ENCODE measurements around the gene C5. TPM values are rescaled to one million over a fixed set of nuclear protein-coding genes. Genes with fewer than 3 reads are reported as not detected.
A peak's percentile ranks its signal among the peaks of the same experiment; 100 is the strongest.

C5 gene
- total RNA-seq, 4 donors from 2014 or later = 0.20 to 3.4 (median 1.9) TPM

GRCh38 chr9:121074370-121075250 is 24.5 kb upstream of the C5 start, which contains the start of gene CNTRL:
Gene CNTRL, plus strand, starts transcription at chr9:121074955. Its CDS starts 13,372 bp downstream, at chr9:121088327.
- H3K4me1 ChIP-seq = peaks cover 4 to 22% (median 10%) of the 10 kb centered on the region in 4 donors
- peak within 1 kb of the TSS; percentile 45 to 86 (median 66) for H3K4me3 ChIP-seq
- no peaks in the 10 kb centered on the region for H3K9me3 ChIP-seq
- WGBS, 2 donors (ENCODE audit: low coverage in 1 of 2) = 1 to 4% methylated on average over 10 to 53 of the region's 85 CpGs
- TF ChIP-seq POLR2AphosphoS5 (IDR thresholded peaks at IDR 0.05) (peak; percentile 69 to 79 (median 73)), POLR2A (IDR thresholded peaks at IDR 0.05) (peak; percentile 54), CTCF (IDR thresholded peaks at IDR 0.05) (peak in 1 of 5 experiments; percentile 18), EP300 (IDR thresholded peaks at IDR 0.05; ENCODE audit: low read depth) (no peak)
- no peaks in the 10 kb centered on the region for H3K27me3 ChIP-seq
- no peaks in the 10 kb centered on the region for H3K36me3 ChIP-seq
- DNase-seq = peak; percentile 88
- intact Hi-C loops (cut with DNase I; ENCODE audit: low total_unique reads) (no loop called here), in situ Hi-C loops (cut with MboI; ENCODE audit: low pct_ligation_motif_present in 1 of 4, low pct_unique_long_range_greater_than_20kb in 1 of 4, low sequenced_read_pairs in 3 of 4) (loop anchor here in 1 of 4 donors (25.0 kb wide), 1 partner anchor 312 kb away; no protein-coding TSS in a partner anchor)
- peak within 1 kb of the TSS; percentile 83 to 96 (median 84) for H3K27ac ChIP-seq

DNA sequence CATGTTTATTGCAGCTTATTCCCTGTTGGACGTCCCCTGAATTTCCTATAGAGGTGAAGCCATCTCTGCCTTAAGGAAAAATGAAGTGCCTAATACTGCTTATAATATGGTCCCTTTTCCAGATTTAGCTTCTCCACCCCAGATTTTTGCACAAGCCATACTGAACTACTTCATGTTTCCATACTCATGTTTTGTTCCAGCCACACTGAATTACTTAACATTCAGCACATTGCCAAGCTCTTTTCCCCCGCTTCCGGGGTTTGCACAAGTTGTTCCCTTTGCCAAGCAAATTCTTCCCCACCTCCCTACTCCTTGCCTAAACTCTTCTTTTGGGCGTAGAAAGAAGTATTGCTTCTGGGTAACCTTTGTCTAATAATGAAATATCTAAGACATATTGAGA is 23.0 kb upstream of the C5 start:
- Histone ChIP-seq H3K27me3 (no peaks in the 10 kb centered on the region), H3K9me3 (no peaks in the 10 kb centered on the region), H3K36me3 (no peaks in the 10 kb centered on the region), H3K4me1 (peaks cover 4 to 22% (median 10%) of the 10 kb centered on the region in 4 donors), H3K4me3 (no peak overlapping the region), H3K27ac (peak overlapping the region; percentile 83 to 96 (median 84))
- DNase-seq = peak; percentile 33
- intact Hi-C loops (cut with DNase I; ENCODE audit: low total_unique reads) (no loop called here), in situ Hi-C loops (cut with MboI; ENCODE audit: low pct_ligation_motif_present in 1 of 4, low pct_unique_long_range_greater_than_20kb in 1 of 4, low sequenced_read_pairs in 3 of 4) (loop anchor here in 1 of 4 donors (25.0 kb wide), 1 partner anchor 311 kb away; no protein-coding TSS in a partner anchor)
- TF ChIP-seq POLR2AphosphoS5 (IDR thresholded peaks at IDR 0.05) = peak in 1 of 3 donors; percentile 34
- TF ChIP-seq EP300 (IDR thresholded peaks at IDR 0.05; ENCODE audit: low read depth) = no peak
- 59 to 61% methylated on average over 4 of the region's 4 CpGs for WGBS, 2 donors (ENCODE audit: low coverage in 1 of 2)

- no peak for DNase-seq
- intact Hi-C loops (cut with DNase I; ENCODE audit: low total_unique reads) = no loop called here
- peak overlapping the region in 3 of 4 donors; percentile 0 to 36 (median 14) for H3K4me3 ChIP-seq
These were observed 21.8 kb upstream of the C5 start for GRCh38 chr9:121071756-121072421.

GRCh38 chr9:121071370-121071755 is 21.3 kb upstream of the C5 start:
- Histone ChIP-seq H3K9me3 (no peaks in the 10 kb centered on the region), H3K27ac (peak overlapping the region; percentile 42 to 96 (median 83)), H3K4me3 (peak overlapping the region in 2 of 4 donors; percentile 14 to 36), H3K27me3 (no peaks in the 10 kb centered on the region), H3K4me1 (peaks cover 4 to 22% (median 10%) of the 10 kb centered on the region in 4 donors), H3K36me3 (no peaks in the 10 kb centered on the region)
- intact Hi-C loops (cut with DNase I; ENCODE audit: low total_unique reads) = no loop called here
- 93% methylated on average over 2 of the region's 2 CpGs; no CpG with 5 or more reads in 1 of the 2 donors for WGBS, 2 donors (ENCODE audit: low coverage in 1 of 2)
- in situ Hi-C loops (cut with MboI; ENCODE audit: low pct_ligation_motif_present in 1 of 4, low pct_unique_long_range_greater_than_20kb in 1 of 4, low sequenced_read_pairs in 3 of 4) = loop anchor here in 1 of 4 donors (25.0 kb wide), 1 partner anchor 309 kb away; no protein-coding TSS in a partner anchor
- DNase-seq = no peak
- TF ChIP-seq POLR2A (IDR thresholded peaks at IDR 0.05) (no peak), EP300 (IDR thresholded peaks at IDR 0.05; ENCODE audit: low read depth) (no peak), POLR2AphosphoS5 (IDR thresholded peaks at IDR 0.05) (no peak), CTCF (IDR thresholded peaks at IDR 0.05) (no peak)

More at GRCh38 chr9:121071756-121072421, 21.8 kb upstream of the C5 start:
- 66 to 80% methylated on average over 13 to 16 of the region's 16 CpGs for WGBS, 2 donors (ENCODE audit: low coverage in 1 of 2)
- H3K27ac ChIP-seq = peak overlapping the region; percentile 42 to 96 (median 83)
- no peaks in the 10 kb centered on the region for H3K36me3 ChIP-seq
- no peak for TF ChIP-seq POLR2AphosphoS5 (IDR thresholded peaks at IDR 0.05)
- TF ChIP-seq CTCF (IDR thresholded peaks at IDR 0.05) = no peak
- no peak for TF ChIP-seq EP300 (IDR thresholded peaks at IDR 0.05; ENCODE audit: low read depth)
- TF ChIP-seq POLR2A (IDR thresholded peaks at IDR 0.05) = no peak
- no peaks in the 10 kb centered on the region for H3K9me3 ChIP-seq
- in situ Hi-C loops (cut with MboI; ENCODE audit: low pct_ligation_motif_present in 1 of 4, low pct_unique_long_range_greater_than_20kb in 1 of 4, low sequenced_read_pairs in 3 of 4) = loop anchor here in 1 of 4 donors (25.0 kb wide), 1 partner anchor 310 kb away; no protein-coding TSS in a partner anchor
- H3K27me3 ChIP-seq = no peaks in the 10 kb centered on the region
- H3K4me1 ChIP-seq = peaks cover 4 to 22% (median 10%) of the 10 kb centered on the region in 4 donors

Data from transverse colon (tissue), 4 donors.